ENCODE data around the gene HHAT. TPM values are rescaled to one million over a fixed set of nuclear protein-coding genes. Genes with fewer than 3 reads are reported as not detected.

Gene HHAT
- polyA plus RNA-seq, 1 donor: 15.2 TPM

DNA sequence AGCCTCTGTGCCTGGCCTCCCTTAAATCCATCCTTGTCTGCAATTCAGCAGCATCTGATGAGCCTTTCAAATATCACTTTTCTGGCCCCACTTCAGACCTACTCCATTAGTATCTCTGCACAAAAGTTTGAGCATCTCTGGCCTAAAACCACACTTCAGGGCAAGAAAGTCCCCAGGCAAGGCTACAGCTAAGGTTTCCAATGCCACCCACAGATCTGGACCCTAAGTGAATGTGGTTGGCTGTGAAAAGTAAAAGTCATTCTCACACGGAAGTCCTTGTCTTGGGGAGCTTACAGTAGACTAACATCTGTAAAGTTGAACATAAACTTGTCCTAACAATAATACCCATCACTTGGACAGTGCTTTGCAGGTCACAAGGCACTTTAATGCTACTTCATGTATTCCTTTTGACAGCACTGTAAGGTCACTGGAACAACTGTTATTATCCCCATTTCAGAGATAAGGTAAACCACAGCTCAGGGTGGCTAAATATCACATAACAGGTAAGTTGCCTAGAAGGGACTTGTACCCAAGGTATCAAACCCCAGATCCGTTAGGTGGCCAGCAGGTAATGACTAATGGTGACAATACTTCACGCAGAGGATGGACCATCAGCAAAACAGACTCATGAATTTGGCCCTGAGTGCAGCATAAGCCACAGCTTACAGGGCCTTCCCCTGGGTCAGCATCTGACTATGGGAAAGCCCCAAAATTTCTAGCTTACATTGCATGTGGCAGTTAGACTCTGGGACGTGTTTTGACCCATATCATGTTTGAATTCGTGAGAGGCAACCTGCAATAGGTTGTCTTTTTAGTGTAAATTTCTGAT, 356.0 kb downstream of the HHAT start:
- DNase-seq: no peak

DNA sequence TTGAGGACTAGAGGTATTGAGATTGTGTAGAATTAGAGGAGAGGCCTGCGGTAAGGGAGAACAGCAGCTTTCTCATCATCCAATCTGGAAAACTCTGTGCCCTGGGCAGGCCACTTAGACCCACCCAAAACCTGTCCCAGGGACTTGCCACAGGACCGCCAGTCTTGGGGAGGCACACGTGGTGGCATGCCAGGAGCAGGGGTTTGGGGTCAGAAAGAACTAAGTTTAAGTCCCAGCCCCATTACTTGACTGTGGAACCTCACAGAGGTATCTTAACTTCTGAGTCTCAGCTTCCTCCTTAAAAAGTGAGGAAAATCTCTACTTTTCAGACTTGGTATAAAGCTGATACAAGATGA, 356.6 kb downstream of the HHAT start:
- no peak for DNase-seq

- no peak for DNase-seq
These were observed 358.1 kb downstream of the HHAT start for GRCh38 chr1:210686841-210687240.

DNA sequence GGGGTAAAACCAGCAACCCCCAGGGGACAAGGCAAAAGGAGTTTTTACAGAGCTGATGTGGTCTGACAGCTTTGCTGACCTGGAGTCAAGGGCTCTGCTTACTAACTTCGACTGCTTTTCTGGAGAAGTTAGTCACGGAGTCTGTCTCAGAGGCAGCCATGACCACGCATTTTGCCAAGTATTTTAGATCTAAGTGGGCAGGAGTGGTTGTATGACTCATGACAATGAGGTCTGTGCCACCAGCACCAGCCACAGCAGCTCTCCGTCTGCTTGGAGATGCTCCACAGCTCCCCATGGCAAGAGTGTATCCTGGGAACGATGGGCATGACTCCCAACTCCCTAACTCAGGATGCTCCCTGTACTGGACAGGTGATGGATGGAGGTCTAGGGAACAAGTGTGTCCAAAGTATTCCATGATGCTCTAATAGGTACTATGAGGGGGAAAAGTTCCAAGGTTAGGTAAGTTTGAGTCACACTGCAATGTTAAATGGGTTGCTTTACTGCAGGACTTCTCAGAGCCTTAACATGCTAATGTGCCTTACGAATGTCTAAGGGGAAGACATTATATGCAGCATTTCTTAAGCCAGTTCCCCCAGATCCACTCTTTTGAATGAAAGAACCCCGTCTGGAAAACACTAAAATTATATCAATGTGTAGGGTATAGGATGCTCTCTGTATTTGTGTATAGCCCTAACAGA, 359.0 kb downstream of the HHAT start:
- no peak for DNase-seq

DNA sequence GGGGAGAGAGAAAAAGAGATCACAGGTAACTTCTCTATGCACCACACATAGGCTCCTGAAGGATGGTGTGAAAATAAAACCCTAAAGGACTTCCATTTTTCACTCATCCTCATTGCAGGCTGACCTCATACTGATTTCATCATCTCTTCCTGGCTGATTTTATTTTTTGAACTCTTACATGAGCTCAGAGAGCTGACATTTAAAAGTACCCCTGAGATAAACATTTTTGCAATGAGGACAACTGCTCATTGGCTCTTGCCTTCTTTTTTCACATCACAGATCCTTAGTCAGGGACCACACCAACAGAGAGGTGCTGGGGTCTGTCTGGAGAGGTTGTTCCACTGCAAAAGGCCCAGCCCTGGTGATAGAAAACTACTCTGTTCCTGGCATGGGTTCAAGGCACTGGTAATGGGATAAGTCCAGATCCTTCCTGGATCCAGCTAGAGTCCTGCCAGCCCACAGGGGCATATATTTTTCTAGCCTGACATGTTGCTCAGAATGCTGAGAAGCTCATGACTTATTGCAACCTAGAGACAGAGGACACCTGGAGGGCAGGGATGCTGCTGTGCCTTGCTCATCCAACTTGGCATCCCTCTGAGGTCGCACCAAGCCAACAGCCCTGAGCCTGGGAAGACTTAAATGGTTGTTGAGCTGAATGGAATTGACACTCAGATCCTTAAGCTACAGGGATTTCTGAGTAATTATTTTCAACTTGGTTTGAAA, 360.0 kb downstream of the HHAT start:
- DNase-seq: no peak

- no peak for DNase-seq
These were observed 361.1 kb downstream of the HHAT start for GRCh38 chr1:210689826-210690225.

- DNase-seq: no peak
These were observed 361.5 kb downstream of the HHAT start for GRCh38 chr1:210690236-210690635.

GRCh38 chr1:210691039-210691610, 362.4 kb downstream of the HHAT start:
- no peak for DNase-seq

- DNase-seq: no peak
These were observed 364.1 kb downstream of the HHAT start for GRCh38 chr1:210692796-210693195.

- no peak for DNase-seq
These were observed 366.3 kb downstream of the HHAT start for GRCh38 chr1:210695026-210695425.

GRCh38 chr1:210696709-210697108, 368.0 kb downstream of the HHAT start:
- no peak for DNase-seq

DNA sequence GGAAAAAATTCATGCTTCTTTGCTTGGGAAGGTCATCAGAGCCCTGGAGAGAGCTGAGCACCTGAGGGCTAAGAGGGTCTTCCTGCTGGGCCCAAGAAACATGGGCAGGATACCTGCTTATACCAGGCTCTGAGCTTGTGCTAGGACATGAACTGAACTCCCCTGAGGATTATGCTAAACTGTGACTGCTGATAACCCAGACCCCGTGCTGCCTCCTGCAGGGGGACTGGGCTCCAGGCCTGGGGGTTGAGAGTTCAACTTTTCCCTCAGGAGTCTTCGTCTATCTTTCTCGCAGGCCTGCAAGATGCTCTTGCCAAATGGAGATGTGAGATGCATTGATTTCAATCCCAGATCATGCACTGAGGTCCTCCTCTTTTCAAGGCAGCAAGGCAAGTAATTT, 368.5 kb downstream of the HHAT start:
- DNase-seq: no peak

GRCh38 chr1:210698661-210699060, 370.0 kb downstream of the HHAT start:
- no peak for DNase-seq

- DNase-seq: no peak
These were observed 371.4 kb downstream of the HHAT start for GRCh38 chr1:210700083-210700482.

DNA sequence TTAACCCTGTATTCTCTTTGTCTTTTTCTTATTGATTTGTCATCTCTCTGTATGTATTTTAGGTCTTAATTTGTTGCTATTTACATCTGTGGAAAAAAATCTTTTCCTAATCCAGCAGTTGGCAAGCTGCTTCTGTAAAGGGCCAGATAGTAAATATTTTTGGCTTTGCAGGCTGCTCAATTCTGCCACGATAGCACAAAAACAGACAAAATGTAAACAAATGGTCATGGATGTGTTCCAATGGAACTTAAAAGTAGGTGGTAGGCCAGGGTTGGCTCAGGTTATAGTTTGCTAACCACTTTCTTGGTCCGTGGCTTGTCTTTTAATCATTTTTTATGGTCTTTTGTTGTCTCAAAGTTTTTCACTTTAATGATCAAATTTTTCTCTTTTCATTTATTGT, 371.8 kb downstream of the HHAT start:
- no peak for DNase-seq

DNA sequence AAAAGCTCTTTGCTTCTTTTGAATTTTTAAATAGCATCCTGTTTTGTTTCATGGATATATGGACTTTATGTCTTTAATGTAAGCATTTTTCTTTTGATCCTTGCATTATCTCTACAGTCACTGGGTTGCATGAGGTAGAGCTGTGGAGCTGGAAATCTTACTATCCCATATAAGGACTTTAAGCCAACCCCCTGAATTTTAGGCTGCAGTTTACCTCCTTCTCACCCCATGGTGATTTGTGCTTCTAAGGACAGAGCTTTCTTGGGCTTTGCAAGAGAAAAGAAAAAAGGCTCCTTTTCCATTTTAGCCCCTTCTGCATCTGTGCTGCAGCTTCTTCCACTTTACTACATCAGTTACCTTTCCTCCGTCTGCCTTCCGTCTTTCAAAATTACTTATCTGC, 373.8 kb downstream of the HHAT start:
- no peak for DNase-seq

DNA sequence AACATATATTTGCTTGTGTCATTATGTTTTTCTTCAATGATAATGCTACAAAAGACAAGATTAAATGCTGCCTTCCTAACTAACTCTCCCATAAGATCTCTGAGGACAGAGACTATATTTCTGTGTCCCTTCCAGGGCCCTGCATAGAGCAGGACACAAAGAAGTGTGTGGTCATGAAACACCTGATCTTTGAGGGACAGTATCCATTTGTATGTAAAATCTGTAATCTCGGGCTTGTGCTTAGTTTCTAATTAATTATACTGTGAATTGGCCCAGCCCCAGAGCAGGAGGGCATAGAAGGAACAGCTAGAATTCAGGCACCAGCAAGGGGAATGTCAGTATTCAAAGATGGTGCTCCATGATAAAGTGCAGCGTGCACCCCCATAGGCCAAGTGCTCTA, 374.9 kb downstream of the HHAT start:
- no peak for DNase-seq

DNA sequence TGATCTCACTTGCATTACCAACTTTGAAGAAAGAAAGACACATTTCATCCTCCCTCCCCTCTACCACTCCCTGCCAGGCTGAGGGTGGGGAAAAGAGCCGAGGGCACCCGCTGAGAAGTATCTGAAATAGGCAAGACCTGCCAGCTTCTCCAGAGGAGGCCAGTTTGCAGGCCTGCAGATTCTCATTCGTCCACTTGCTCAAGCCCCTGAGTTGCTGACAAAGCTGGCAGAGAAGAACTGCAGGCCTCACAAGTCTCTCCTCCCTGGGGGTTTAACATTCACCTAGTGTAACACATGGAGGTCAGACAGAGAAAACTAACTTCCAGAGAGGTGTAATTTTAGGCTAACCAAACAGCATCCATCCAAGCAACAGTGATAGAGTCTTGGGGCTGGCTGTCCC, 376.4 kb downstream of the HHAT start:
- no peak for DNase-seq

GRCh38 chr1:210706246-210706645, 377.5 kb downstream of the HHAT start:
- DNase-seq: no peak

DNA sequence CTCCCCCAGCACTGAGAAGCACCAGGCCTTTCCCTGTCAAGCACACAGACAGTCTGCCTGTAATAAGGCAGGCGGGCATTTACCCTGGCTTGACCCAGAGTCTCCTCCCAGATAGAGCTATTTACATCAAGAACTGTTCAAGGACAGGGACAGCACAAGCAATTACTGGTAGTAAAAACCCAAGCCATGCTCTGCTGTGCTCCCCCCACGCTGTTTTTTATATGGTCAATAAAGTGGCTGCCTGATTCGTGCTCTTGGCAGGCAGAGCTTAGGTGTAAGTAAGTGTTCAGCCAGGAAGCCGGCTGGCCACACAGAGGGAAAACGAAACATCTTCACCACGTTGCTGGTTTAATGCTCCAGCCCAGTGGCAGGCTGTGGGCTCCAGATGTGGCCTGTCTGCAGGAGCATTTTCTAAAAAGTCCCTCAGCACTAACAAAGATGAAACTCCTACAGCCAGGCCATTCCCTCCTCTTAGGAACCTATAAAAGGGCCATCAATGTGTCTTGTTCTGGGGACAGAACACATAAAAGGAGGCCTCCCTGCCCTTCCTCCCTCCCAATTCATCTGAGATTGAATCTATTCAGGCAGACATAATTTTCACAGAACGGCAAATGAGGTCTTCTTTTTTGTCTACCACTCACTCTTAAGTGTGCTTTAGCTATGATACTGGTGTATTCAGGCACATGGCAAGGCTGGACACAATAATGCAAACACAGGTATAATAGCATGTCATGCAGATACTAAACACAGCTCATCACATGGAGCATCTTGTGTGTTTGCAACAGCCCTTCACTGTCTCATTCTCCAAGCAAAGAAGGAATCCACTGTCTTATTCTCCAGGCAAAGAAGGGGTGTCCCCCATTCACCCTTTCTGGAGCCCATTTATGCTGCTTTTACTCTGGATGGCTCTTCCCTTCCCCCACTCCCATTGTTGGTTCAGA, 378.9 kb downstream of the HHAT start:
- DNase-seq: no peak

GRCh38 chr1:210709701-210710100, 381.0 kb downstream of the HHAT start:
- DNase-seq: no peak
